Calu3 (cell line): Measurements from ENCODE around the gene SMOC1. TPM values are rescaled to one million over a fixed set of nuclear protein-coding genes. Genes with fewer than 3 reads are reported as not detected.

Experiments used
- BruUV-seq: library from RNA; stranded (reverse); fragments of 400-500 nt; replicated peaks from 2 replicates; lab custom pipeline; 2021; lab: Mats Ljungman, UMichigan
- CTCF ChIA-PET: fragments of 300-600 bp; sonication (Branson Sonifier 250); formaldehyde crosslinking; loops from one replicate; lab custom pipeline; 2022; ENCODE audit warnings: antibody characterized with exemption; lab: Charles Lee
- DNase-seq: peaks from one replicate; pipeline ENCODE4 v3.0.0; 2022
- H3K27ac Mint-ChIP-seq: one replicate; pipeline ENCODE4 v1.8.0; 2022; ENCODE audit warnings: mixed read lengths; ENCODE audit not compliant: unreplicated experiment
- H3K27me3 Mint-ChIP-seq: one replicate; pipeline ENCODE4 v1.8.0; 2022; ENCODE audit warnings: mixed read lengths; ENCODE audit not compliant: unreplicated experiment
- H3K36me3 Mint-ChIP-seq: one replicate; pipeline ENCODE4 v1.8.0; 2022; ENCODE audit warnings: mild to moderate bottlenecking, moderate library complexity, mixed read lengths; ENCODE audit not compliant: insufficient read depth, unreplicated experiment
- H3K4me1 Mint-ChIP-seq: one replicate; pipeline ENCODE4 v1.8.0; 2022; ENCODE audit warnings: mild to moderate bottlenecking, low read depth, mixed read lengths; ENCODE audit not compliant: unreplicated experiment
- H3K4me3 Mint-ChIP-seq: one replicate; pipeline ENCODE4 v1.8.0; 2022; ENCODE audit warnings: mild to moderate bottlenecking, low read depth, moderate library complexity, mixed read lengths; ENCODE audit not compliant: unreplicated experiment
- H3K9me3 Mint-ChIP-seq: one replicate; pipeline ENCODE4 v1.8.0; 2022; ENCODE audit warnings: low read depth, mixed read lengths; ENCODE audit not compliant: unreplicated experiment
- intact Hi-C: fragments of 100-400 bp; cut with micrococcal nuclease; formaldehyde crosslinking; loops from one replicate; pipeline ENCODE4 v1.10.0; 2022; ENCODE audit not compliant: unreplicated experiment
- total RNA-seq: library from RNA; stranded (reverse); gene quantifications from 2 replicates; pipeline ENCODE4 v1.2.3, GENCODE V29; 2022
- TF ChIP-seq, protein P1 (sequence below): fragments of 200-600 bp; IDR thresholded peaks from one replicate; pipeline ENCODE4 v1.8.0; 2022; ENCODE audit warnings: antibody characterized with exemption; ENCODE audit not compliant: unreplicated experiment

SMOC1 gene
- total RNA-seq, 1 experiment from 2014 or later, result 39.6 TPM

DNA sequence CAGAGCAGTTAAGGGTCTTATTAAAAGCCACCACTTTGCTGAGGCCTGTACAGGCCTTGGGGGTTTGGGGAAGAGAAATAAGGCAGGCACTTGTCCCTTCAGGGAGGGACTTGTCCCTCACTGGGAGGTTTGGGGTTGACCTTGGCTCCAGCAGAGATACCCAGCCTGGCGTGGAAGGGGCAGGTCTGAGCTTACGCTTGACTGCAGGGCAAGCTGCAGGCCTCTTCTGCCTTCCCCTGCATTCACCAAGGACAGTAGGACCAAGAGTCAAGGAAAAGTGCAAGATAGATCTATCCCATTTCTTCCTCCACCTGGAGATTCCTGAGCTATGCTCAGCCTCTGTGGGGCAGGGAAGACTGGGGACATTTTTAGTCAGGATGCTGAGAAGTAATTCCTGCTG is 154.3 kb downstream of the SMOC1 start:
- DNase-seq, result no peak
- TF ChIP-seq, protein P1, sequence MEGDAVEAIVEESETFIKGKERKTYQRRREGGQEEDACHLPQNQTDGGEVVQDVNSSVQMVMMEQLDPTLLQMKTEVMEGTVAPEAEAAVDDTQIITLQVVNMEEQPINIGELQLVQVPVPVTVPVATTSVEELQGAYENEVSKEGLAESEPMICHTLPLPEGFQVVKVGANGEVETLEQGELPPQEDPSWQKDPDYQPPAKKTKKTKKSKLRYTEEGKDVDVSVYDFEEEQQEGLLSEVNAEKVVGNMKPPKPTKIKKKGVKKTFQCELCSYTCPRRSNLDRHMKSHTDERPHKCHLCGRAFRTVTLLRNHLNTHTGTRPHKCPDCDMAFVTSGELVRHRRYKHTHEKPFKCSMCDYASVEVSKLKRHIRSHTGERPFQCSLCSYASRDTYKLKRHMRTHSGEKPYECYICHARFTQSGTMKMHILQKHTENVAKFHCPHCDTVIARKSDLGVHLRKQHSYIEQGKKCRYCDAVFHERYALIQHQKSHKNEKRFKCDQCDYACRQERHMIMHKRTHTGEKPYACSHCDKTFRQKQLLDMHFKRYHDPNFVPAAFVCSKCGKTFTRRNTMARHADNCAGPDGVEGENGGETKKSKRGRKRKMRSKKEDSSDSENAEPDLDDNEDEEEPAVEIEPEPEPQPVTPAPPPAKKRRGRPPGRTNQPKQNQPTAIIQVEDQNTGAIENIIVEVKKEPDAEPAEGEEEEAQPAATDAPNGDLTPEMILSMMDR, result no peak
- no TSS peak for BruUV-seq
- H3K27ac Mint-ChIP-seq, result no peak overlapping the region
- H3K4me3 Mint-ChIP-seq, result no peak overlapping the region
- H3K4me1 Mint-ChIP-seq, result no peaks in the 10 kb centered on the region
- peaks cover 5% of the 10 kb centered on the region for H3K27me3 Mint-ChIP-seq
- CTCF ChIA-PET, result no interaction called here
- no peaks in the 10 kb centered on the region for H3K9me3 Mint-ChIP-seq
- intact Hi-C loops, result no loop called here
- no peaks in the 10 kb centered on the region for H3K36me3 Mint-ChIP-seq

DNA sequence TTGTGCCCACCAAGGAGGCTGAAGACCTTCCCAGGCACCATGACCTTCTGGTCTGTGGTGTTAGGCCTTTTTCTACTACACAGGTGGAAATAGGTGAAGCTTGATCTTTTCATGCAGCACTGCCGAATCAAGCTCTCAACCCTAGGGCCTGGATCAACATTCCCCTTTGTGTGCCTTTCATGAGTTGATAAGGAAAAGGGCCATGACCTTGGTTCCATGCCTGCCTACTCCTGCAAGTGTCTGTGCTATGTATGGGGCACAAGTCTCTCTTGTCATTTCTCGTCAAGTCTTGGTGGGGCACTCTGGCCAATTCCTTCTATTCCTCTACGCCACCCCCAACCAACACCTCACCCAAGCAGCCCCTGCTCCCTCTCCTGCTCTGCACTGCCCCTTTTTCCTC is 155.0 kb downstream of the SMOC1 start:
- no TSS peak for BruUV-seq
- no peaks in the 10 kb centered on the region for H3K36me3 Mint-ChIP-seq
- no peaks in the 10 kb centered on the region for H3K9me3 Mint-ChIP-seq
- intact Hi-C loops, result no loop called here
- H3K27ac Mint-ChIP-seq, result no peak overlapping the region
- TF ChIP-seq, protein P1, result no peak
- H3K27me3 Mint-ChIP-seq, result peaks cover 12% of the 10 kb centered on the region
- no peak overlapping the region for H3K4me3 Mint-ChIP-seq
- CTCF ChIA-PET, result no interaction called here
- DNase-seq, result no peak
- H3K4me1 Mint-ChIP-seq, result no peaks in the 10 kb centered on the region

DNA sequence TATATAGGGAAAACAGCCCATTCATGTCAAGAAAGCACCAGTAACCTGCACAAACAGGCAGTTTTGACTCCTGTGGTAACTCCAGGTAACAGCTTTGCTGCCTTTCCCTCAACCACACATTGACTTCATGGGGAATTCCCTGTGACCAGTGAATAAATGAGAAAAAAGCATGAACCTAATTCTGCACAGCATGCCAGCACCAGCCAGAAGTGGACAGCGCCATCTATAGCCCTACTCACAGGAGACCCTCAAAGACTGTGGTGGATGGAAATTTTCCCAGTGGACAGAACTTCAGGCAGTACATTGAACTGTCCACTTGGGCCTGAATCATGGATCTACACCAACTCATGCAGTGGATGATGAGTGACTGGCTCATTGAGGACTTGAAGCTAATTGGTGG is 157.4 kb downstream of the SMOC1 start:
- no peaks in the 10 kb centered on the region for H3K4me1 Mint-ChIP-seq
- no peaks in the 10 kb centered on the region for H3K9me3 Mint-ChIP-seq
- no peak for DNase-seq
- BruUV-seq, result no TSS peak
- peaks cover 19% of the 10 kb centered on the region for H3K27me3 Mint-ChIP-seq
- H3K36me3 Mint-ChIP-seq, result no peaks in the 10 kb centered on the region
- H3K27ac Mint-ChIP-seq, result no peak overlapping the region
- intact Hi-C loops, result no loop called here
- CTCF ChIA-PET, result no interaction called here
- TF ChIP-seq, protein P1, result no peak
- H3K4me3 Mint-ChIP-seq, result no peak overlapping the region

DNA sequence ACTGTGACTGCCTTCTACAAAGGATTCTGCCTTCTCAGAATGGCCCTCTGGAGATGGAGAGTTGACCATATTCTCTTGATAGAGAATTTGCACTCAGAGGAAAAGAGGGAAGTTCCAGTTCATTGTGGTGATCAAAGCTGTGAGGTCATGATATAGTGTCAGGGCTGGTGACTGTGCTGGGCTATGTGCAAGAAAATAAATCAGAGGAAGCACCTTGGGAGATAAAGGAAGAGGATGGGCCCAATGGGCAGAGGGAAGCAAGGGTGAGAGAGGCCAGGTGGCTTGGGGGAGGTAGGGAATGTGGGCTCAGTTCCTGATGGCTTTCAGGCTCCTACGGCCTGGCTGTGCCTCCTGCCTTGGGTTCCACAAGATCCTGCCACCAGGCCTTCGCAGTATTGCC is 163.8 kb downstream of the SMOC1 start:
- no peak overlapping the region for H3K4me3 Mint-ChIP-seq
- BruUV-seq, result no TSS peak
- TF ChIP-seq, protein P1, result no peak
- no peaks in the 10 kb centered on the region for H3K36me3 Mint-ChIP-seq
- peaks cover 35% of the 10 kb centered on the region for H3K27me3 Mint-ChIP-seq
- intact Hi-C loops, result no loop called here
- DNase-seq, result no peak
- H3K9me3 Mint-ChIP-seq, result no peaks in the 10 kb centered on the region
- peaks cover 33% of the 10 kb centered on the region for H3K4me1 Mint-ChIP-seq
- CTCF ChIA-PET, result no interaction called here
- H3K27ac Mint-ChIP-seq, result no peak overlapping the region
